NB4 (cell line): Measurements from ENCODE around the gene IRAK1.

Experiments used
- CTCF ChIP-seq: IDR thresholded peaks from one replicate; pipeline ENCODE4 v1.5.1; 2012; ENCODE audit warnings: low read depth, low read length
- MAX ChIP-seq: IDR thresholded peaks from 2 replicates; pipeline ENCODE4 v1.6.1; 2011; ENCODE audit warnings: low read depth, low read length
- POLR2A ChIP-seq: IDR thresholded peaks from 2 replicates; pipeline ENCODE4 v1.6.1; 2011; ENCODE audit warnings: mild to moderate bottlenecking; ENCODE audit not compliant: insufficient read length; ENCODE audit errors: extremely low read depth

- TF ChIP-seq CTCF, result no peak
- TF ChIP-seq POLR2A, result no peak
- no peak for TF ChIP-seq MAX
These were observed 38.7 kb upstream of the IRAK1 start for GRCh38 chrX:154058214-154058997.
